GM03348 (cell line): Measurements from ENCODE around the gene SESTD1.

Experiments used
- DNase-seq: peaks from one replicate; pipeline ENCODE4 v3.0.0; 2012; ENCODE audit warnings: low spot score

Gene SESTD1

GRCh38 chr2:179191110-179191509 is 73.5 kb downstream of the SESTD1 start:
- no peak for DNase-seq

GRCh38 chr2:179186126-179186525 is 78.5 kb downstream of the SESTD1 start:
- no peak for DNase-seq

DNA sequence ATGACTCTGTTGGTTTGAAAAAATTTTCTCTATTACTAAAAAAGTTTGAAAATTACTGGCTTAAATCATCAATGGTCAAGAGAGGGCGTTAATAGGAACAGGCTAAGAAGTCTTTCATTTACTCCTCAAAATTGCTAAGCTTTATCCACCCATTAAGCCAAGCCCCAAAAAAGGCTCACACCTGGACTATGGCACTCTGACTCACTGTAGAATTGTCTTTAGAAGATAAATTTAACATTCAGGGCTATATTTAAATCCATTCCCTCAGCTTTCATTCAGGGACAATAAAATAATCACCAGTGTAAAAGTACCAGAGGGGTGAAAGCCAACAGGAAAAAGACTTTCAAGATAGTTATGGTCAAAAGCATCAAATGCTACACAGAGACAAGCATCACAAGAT is 80.0 kb downstream of the SESTD1 start:
- DNase-seq: no peak

DNA sequence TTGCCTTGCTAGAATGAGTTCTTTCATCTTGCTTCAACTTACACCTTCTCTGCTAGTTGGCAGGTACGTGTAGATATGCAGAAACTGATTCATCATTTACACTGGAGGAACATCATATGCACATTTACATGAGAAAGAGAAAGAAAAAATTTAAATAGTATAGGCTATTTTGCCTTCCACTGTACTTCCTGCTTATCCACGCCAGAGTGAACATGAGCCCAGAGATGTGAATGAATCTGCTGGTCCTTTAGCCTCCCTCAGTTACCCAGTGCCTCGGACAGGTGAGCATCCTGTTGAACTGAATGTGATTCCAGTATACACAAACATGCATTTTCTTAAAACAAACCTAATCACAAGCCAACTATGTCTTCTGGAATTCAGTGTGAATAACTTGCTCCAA is 83.6 kb downstream of the SESTD1 start:
- DNase-seq: no peak

- DNase-seq: no peak
These were observed 84.4 kb downstream of the SESTD1 start for GRCh38 chr2:179180242-179180641.

GRCh38 chr2:179179719-179180118 is 84.9 kb downstream of the SESTD1 start:
- DNase-seq: no peak

- DNase-seq: no peak
These were observed 86.9 kb downstream of the SESTD1 start for GRCh38 chr2:179177694-179178093.

DNA sequence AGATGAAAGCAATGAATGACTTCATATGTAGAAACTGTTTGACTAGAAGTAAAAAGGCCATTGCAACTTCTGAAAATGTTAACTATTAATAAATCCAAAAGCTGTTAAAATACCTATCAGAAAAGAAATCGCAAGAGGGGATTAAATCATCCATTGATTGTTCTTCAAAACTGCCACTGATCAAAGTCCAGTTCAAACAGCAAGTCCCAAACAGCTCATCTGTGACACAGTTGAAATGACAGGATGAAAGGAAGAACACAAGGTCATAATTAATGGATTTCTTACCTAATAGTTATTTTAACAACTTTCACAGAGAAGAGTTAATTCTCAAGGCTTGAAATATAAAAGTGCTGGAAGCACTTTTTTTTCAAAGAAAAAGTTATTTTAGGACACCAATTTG is 90.4 kb downstream of the SESTD1 start:
- no peak for DNase-seq

GRCh38 chr2:179172894-179173293 is 91.7 kb downstream of the SESTD1 start:
- no peak for DNase-seq

- DNase-seq: no peak
These were observed 93.3 kb downstream of the SESTD1 start for GRCh38 chr2:179171371-179171770.

DNA sequence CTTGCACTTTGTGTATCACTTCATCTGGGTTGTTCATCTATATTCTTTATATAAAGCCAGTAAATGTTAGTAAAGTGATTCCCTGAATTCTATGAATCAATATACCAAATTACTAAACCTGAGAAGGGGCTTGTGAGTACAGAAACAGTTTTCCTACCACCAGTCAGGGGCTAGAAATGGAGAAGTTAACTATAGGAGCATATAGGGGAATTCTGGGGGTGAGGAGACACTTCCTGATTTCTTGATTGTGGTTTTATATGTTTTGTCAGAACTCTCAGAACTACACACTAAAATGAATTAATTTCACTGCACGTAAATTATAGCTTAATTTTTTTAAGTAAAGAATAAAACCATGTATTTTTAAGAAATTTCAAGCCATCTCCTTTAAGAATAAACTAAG is 93.7 kb downstream of the SESTD1 start:
- no peak for DNase-seq

- no peak for DNase-seq
These were observed 99.2 kb downstream of the SESTD1 start for GRCh38 chr2:179165356-179166000.

DNA sequence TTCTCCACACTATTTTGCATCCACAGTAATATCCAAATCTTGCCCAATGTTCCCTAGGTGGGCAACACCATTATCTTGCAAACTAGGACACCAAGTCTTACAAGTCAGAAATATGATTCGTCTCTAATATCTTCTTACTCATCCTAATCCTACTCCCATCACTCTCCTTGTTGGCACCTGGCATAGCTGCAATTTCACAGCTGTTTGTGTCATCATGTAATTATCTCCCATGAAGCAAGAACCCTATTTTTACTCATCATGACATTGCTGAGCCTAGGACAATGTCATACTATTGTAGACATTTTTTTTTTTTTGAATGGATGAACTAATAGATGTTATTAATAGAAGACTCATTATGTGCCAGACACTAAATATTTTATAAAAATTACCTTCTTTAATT is 123.4 kb downstream of the SESTD1 start:
- no peak for DNase-seq

DNA sequence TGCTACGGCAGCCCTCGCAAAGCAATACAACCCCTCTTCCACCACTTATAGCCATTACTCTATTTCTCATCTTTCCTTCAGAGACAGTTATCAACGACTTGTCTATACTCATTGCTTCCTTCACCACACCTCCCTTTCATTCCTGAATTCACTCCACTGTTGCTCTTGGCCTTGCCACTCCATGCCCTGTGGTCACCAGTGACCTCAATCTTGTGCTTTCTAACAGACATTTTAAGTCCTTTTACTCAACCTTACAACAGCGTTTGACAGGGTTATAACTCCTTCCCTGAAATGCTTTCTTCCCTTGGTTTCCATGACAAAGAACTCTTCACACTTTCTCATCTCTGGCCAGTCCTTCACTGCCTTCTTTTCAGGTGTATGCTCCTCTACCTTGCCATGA is 124.1 kb downstream of the SESTD1 start:
- no peak for DNase-seq

GRCh38 chr2:179139506-179139905 is 125.1 kb downstream of the SESTD1 start:
- no peak for DNase-seq

DNA sequence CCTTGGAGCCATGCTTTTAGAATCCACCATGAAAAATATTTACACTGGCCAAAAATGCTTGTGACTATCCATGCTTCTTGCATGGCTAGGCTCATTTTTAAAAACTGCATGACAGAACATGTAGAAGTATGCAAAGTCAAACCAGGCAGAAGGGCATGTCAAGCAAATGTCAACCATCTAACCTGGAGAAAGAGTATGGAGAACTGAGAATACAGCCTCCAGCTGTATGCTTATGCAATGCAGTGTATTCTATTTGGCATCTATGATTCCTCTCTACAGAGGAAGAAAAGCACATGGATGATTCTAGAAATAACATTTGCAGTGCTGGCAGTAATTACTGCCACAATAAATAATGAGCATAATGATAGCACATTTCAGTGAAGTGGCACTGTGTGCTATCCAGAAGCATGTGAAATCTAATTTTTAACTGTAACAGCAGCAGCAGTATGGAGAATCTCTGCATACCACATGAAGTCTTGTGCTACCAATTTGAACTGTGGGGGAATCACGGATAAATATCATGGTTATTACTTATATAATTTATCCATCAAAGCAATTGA is 127.4 kb downstream of the SESTD1 start:
- DNase-seq: no peak

GRCh38 chr2:179133016-179133415 is 131.6 kb downstream of the SESTD1 start:
- no peak for DNase-seq

GRCh38 chr2:179132076-179132475 is 132.6 kb downstream of the SESTD1 start:
- DNase-seq: no peak

DNA sequence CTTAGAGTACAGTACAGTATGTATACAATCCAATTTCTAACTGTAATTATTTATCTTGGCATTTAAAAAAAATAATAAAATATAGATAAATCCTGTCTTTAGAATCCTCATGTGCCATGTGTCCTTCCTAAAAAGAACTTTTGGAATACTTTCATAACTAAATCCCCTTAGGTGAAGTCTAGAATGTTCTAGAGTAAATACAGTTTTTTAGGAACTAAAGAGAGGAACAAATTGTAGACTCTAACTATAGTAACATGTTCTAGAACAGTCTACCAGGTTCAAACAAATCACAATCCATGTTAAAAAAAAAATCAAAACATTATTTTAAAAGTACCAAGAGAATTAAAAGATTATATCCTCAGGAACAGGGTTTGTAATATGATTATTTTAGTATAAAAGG is 134.1 kb downstream of the SESTD1 start:
- DNase-seq: no peak

DNA sequence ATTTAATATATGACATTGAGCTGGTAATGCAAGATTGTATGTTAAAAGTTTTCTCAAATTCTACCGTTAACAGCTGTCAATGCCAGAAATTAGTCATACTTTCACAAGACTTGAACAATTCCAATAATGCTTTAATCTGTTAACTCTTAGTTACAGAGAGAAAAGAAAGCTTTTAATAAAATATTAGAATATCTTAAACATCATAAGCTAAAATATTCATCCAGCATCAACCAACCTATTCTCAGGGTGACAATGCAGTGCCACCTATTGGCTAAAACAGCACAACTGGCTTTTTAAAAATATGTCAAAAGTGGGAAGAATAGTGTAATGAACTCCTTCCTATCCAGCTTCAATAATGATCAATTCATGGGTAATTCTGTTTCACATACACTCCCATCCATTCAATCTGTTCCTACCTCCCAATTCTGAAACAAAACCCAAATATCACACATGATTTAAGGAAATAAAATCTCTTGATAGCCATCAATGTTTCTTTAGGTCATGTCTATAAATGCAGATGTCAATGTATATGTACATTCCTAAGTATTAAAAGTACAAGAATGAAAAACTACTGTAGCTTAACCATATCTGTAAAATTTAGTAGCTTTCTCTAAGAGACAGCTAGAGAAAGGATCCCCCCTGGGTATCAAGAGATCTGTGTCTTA is 134.9 kb downstream of the SESTD1 start:
- DNase-seq: peak; percentile 36

DNA sequence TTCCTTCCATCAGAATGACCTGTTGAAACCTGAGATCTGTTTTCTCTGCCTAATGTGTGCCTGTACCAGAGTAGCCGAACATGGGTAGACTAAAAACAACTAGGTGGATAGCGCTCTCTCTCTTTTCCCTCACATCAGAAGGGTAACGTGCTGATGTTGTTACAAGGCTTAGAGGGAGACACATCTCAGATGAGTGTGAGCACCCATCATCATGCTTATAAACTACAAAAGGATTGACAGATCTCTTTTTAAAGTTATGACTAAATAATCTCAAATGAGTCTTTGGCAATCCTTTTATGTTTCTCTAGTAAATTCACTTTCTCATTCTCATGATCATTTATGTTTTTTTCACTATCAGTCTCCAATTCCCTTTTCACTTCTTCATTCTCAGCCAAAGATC is 139.2 kb downstream of the SESTD1 start:
- no peak for DNase-seq

GRCh38 chr2:179124282-179124681 is 140.3 kb downstream of the SESTD1 start:
- no peak for DNase-seq

DNA sequence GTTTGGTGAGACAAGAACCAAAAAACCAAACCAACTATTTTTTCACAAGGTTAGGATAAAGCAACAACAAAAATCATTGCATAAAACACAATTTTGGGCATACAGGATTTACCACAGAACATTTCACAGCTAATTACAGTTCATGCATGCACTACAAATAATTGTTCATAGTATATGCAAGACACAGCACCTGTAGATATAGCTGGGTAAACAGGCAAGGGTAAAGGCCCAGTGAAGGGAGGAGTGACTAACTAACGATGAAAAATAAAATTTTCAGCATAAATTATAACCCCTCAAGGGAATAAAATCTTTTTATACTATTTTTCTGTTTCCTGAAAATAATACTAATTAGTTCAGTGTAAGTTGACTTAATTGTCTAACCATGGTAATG is 141.4 kb downstream of the SESTD1 start:
- DNase-seq: no peak

- DNase-seq: no peak
These were observed 156.9 kb downstream of the SESTD1 start for GRCh38 chr2:179107737-179108136.
